ENCODE measurements around the gene NMUR1.

Gene NMUR1

GRCh38 chr2:231525248-231526163, 4.7 kb downstream of the NMUR1 start:
- ATAC-seq, result no peak

- ATAC-seq, result no peak
Observed at GRCh38 chr2:231524477-231525247, 5.6 kb downstream of the NMUR1 start.

GRCh38 chr2:231523451-231524285, 6.6 kb downstream of the NMUR1 start:
- peak in 1 of 2 donors; percentile 37 for ATAC-seq

- no peak for ATAC-seq
Observed at GRCh38 chr2:231522418-231523180, 7.6 kb downstream of the NMUR1 start.

- ATAC-seq, result no peak
Observed at GRCh38 chr2:231521443-231521842, 8.8 kb downstream of the NMUR1 start.

- no peak for ATAC-seq
Observed at GRCh38 chr2:231519975-231520555, 10.2 kb downstream of the NMUR1 start.

- no peak for ATAC-seq
Observed at GRCh38 chr2:231518771-231519170, 11.5 kb downstream of the NMUR1 start.

GRCh38 chr2:231515603-231516002, 14.6 kb downstream of the NMUR1 start:
- no peak for ATAC-seq

- ATAC-seq, result no peak
Observed at GRCh38 chr2:231514951-231515297, 15.3 kb downstream of the NMUR1 start.

GRCh38 chr2:231514225-231514950, 15.9 kb downstream of the NMUR1 start:
- peak; percentile 99 to 100 for ATAC-seq

- no peak for ATAC-seq
Observed at GRCh38 chr2:231513746-231514224, 16.5 kb downstream of the NMUR1 start.

- no peak for ATAC-seq
Observed at GRCh38 chr2:231512222-231512621, 18.0 kb downstream of the NMUR1 start.

GRCh38 chr2:231503766-231504165, 26.5 kb downstream of the NMUR1 start:
- no peak for ATAC-seq

GRCh38 chr2:231502596-231502995, 27.6 kb downstream of the NMUR1 start:
- ATAC-seq, result no peak

- no peak for ATAC-seq
Observed at GRCh38 chr2:231497651-231498050, 32.6 kb downstream of the NMUR1 start.

- no peak for ATAC-seq
Observed at GRCh38 chr2:231494669-231495068, 35.6 kb downstream of the NMUR1 start.

- ATAC-seq, result no peak
Observed at GRCh38 chr2:231490801-231491200, 39.4 kb downstream of the NMUR1 start.

- no peak for ATAC-seq
Observed at GRCh38 chr2:231489990-231490389, 40.3 kb downstream of the NMUR1 start.

GRCh38 chr2:231488331-231488730, 41.9 kb downstream of the NMUR1 start:
- ATAC-seq, result no peak

GRCh38 chr2:231486851-231487596, 43.2 kb downstream of the NMUR1 start:
- ATAC-seq, result no peak

Data from activated CD4-positive, CD25-positive, alpha-beta regulatory T cell treated with anti-CD3 and anti-CD28 coated beads, Interleukin-2, amount 50 U/mL, for 24 hours (primary cell).